HepG2 (cell line): ENCODE results near the gene ADGRV1. TPM values are rescaled to one million over a fixed set of nuclear protein-coding genes. Genes with fewer than 3 reads are reported as not detected.

Source experiments
- ASH2L ChIP-seq: fragments of 300-600, 200-600 bp; sonication (generic); IDR thresholded peaks from 2 replicates; pipeline ENCODE4 v1.7.0; 2017; ENCODE audit warnings: low read depth, mild to moderate bottlenecking, moderate library complexity, mixed read lengths, low read length; ENCODE audit not compliant: insufficient read length
- HHEX ChIP-seq: IDR thresholded peaks from 2 replicates; pipeline ENCODE4 v1.6.1; 2016; ENCODE audit warnings: control low read depth
- HOXD1 ChIP-seq: sonication (generic); formaldehyde crosslinking; IDR thresholded peaks from 2 replicates; pipeline ENCODE4 v1.5.0; 2020; ENCODE audit warnings: missing genetic modification reagents
- IRX3 ChIP-seq: sonication (generic); formaldehyde crosslinking; IDR thresholded peaks from 2 replicates; pipeline ENCODE4 v1.8.1; 2023; ENCODE audit warnings: mild to moderate bottlenecking, low read depth, missing genetic modification reagents, borderline replicate concordance
- KAT7 ChIP-seq: IDR thresholded peaks from 2 replicates; pipeline ENCODE4 v1.6.1; 2018; ENCODE audit warnings: borderline replicate concordance, missing compliant biosample characterization
- KLF11 ChIP-seq: IDR thresholded peaks from 2 replicates; pipeline ENCODE4 v1.6.1; 2016; ENCODE audit warnings: missing compliant biosample characterization
- MYC ChIP-seq: sonication (generic); formaldehyde crosslinking; IDR thresholded peaks from 2 replicates; pipeline ENCODE4 v1.9.0; 2021; ENCODE audit warnings: missing genetic modification reagents, borderline replicate concordance
- NCOA2 ChIP-seq: sonication (generic); formaldehyde crosslinking; IDR thresholded peaks from 2 replicates; pipeline ENCODE4 v1.8.0; 2022; ENCODE audit warnings: inconsistent platforms
- TEAD3 ChIP-seq: optimal IDR thresholded peaks from 2 replicates; pipeline ENCODE3; 2016; ENCODE audit warnings: borderline replicate concordance
- ZBTB25 ChIP-seq: IDR thresholded peaks from 2 replicates; pipeline ENCODE4 v1.6.1; 2018; ENCODE audit warnings: missing genetic modification reagents
- ZBTB44 ChIP-seq: sonication (generic); formaldehyde crosslinking; IDR thresholded peaks from 2 replicates; pipeline ENCODE4 v1.4.0; 2020; ENCODE audit warnings: missing genetic modification reagents
- ZNF343 ChIP-seq: sonication (generic); formaldehyde crosslinking; IDR thresholded peaks from 2 replicates; pipeline ENCODE4 v1.4.0; 2020; ENCODE audit warnings: mild to moderate bottlenecking, missing genetic modification reagents
- ZNF460 ChIP-seq: sonication (generic); formaldehyde crosslinking; IDR thresholded peaks from 2 replicates; pipeline ENCODE4 v1.5.1; 2020; ENCODE audit warnings: missing genetic modification reagents, mild to moderate bottlenecking, borderline replicate concordance
- ZNF563 ChIP-seq: sonication (generic); formaldehyde crosslinking; IDR thresholded peaks from 2 replicates; pipeline ENCODE4 v1.8.0; 2022; ENCODE audit warnings: mild to moderate bottlenecking, moderate library complexity, missing genetic modification reagents
- ZNF672 ChIP-seq: sonication (generic); formaldehyde crosslinking; IDR thresholded peaks from 2 replicates; pipeline ENCODE4 v1.8.1; 2022; ENCODE audit warnings: missing genetic modification reagents
- ZSCAN29 ChIP-seq: sonication (generic); formaldehyde crosslinking; conservative IDR thresholded peaks from 2 replicates; pipeline ENCODE4 v1.4.0; 2020; ENCODE audit warnings: mild to moderate bottlenecking, missing genetic modification reagents
- polyA plus RNA-seq, 8 experiments: library from polyadenylated mRNA; depleted of rRNA in 3 of 8; stranded (reverse) in 7 of 8; unstranded in 1 of 8; fragments of >200 nt; fragmentation: Illumina TruSeq in 4 of 8; extraction: Trizol in 4 of 8; gene quantifications; 2 replicates each; pipeline versions ENCODE4 v1.2.1 to v1.2.3, GENCODE V29; 2011 to 2016; ENCODE audit warnings: low read depth in 4 of 8, missing spikeins in 1 of 8, mixed read lengths in 1 of 8; ENCODE audit not compliant: insufficient read depth in 1 of 8
- total RNA-seq, 5 experiments: library from RNA; depleted of rRNA; stranded (reverse); fragments of >200 nt; fragmentation: Illumina TruSeq; extraction: Trizol; gene quantifications; 2 replicates each; pipeline ENCODE4 v1.2.3, GENCODE V29; 2016; ENCODE audit warnings: low read depth in 1 of 5
- TF ChIP-seq, protein P1 (sequence below): sonication (generic); formaldehyde crosslinking; IDR thresholded peaks from 2 replicates; pipeline ENCODE4 v1.4.0; 2020; ENCODE audit warnings: missing genetic modification reagents, borderline replicate concordance
- TF ChIP-seq, protein P2 (sequence below): IDR thresholded peaks from 2 replicates; pipeline ENCODE4 v1.6.1; 2016
- TF ChIP-seq, protein P3 (sequence below): sonication (generic); formaldehyde crosslinking; IDR thresholded peaks from 2 replicates; pipeline ENCODE4 v1.5.0; 2020; ENCODE audit warnings: mild to moderate bottlenecking, missing genetic modification reagents, borderline replicate concordance
- TF ChIP-seq, protein P4 (sequence below): IDR thresholded peaks from 2 replicates; pipeline ENCODE4 v1.6.1; 2016; ENCODE audit warnings: low read depth

ADGRV1 gene
- total and polyA plus RNA-seq, 2 of the 13 experiments (the other 11 are each of a cell fraction or from before 2014, with no cell fraction given), result 1.7 to 3.9 TPM

GRCh38 chr5:90911169-90911568 is 352.6 kb downstream of the ADGRV1 start (continued):
- TF ChIP-seq ZNF563 (no peak), IRX3 (no peak), HOXD1 (peak; percentile 37; the same call in 1 of the 2 replicates), KAT7 (peak; percentile 35; the same call in 1 of the 2 replicates), TEAD3 (CRISPR knock-in tag) (peak; percentile 23), MYC (CRISPR knock-in tag) (no peak), NCOA2 (CRISPR knock-in tag) (peak; percentile 87), ZNF460 (CRISPR knock-in tag) (no peak), ZNF343 (CRISPR knock-in tag) (no peak), ZNF672 (CRISPR knock-in tag) (no peak), ASH2L (peak; percentile 48), ZSCAN29 (CRISPR knock-in tag) (no peak), HHEX (CRISPR knock-in tag) (no peak), ZBTB44 (no peak), KLF11 (CRISPR knock-in tag) (peak; percentile 48; the same call in 1 of the 2 replicates), ZBTB25 (peak; percentile 44; the same call in 1 of the 2 replicates)
- TF ChIP-seq, protein P1, sequence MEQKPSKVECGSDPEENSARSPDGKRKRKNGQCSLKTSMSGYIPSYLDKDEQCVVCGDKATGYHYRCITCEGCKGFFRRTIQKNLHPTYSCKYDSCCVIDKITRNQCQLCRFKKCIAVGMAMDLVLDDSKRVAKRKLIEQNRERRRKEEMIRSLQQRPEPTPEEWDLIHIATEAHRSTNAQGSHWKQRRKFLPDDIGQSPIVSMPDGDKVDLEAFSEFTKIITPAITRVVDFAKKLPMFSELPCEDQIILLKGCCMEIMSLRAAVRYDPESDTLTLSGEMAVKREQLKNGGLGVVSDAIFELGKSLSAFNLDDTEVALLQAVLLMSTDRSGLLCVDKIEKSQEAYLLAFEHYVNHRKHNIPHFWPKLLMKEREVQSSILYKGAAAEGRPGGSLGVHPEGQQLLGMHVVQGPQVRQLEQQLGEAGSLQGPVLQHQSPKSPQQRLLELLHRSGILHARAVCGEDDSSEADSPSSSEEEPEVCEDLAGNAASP (CRISPR knock-in tag), result peak; percentile 68; the same call in 1 of the 2 replicates
- TF ChIP-seq, protein P2, sequence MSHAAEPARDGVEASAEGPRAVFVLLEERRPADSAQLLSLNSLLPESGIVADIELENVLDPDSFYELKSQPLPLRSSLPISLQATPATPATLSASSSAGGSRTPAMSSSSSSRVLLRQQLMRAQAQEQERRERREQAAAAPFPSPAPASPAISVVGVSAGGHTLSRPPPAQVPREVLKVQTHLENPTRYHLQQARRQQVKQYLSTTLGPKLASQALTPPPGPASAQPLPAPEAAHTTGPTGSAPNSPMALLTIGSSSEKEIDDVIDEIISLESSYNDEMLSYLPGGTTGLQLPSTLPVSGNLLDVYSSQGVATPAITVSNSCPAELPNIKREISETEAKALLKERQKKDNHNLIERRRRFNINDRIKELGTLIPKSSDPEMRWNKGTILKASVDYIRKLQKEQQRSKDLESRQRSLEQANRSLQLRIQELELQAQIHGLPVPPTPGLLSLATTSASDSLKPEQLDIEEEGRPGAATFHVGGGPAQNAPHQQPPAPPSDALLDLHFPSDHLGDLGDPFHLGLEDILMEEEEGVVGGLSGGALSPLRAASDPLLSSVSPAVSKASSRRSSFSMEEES, result peak; percentile 73
- TF ChIP-seq, protein P3, sequence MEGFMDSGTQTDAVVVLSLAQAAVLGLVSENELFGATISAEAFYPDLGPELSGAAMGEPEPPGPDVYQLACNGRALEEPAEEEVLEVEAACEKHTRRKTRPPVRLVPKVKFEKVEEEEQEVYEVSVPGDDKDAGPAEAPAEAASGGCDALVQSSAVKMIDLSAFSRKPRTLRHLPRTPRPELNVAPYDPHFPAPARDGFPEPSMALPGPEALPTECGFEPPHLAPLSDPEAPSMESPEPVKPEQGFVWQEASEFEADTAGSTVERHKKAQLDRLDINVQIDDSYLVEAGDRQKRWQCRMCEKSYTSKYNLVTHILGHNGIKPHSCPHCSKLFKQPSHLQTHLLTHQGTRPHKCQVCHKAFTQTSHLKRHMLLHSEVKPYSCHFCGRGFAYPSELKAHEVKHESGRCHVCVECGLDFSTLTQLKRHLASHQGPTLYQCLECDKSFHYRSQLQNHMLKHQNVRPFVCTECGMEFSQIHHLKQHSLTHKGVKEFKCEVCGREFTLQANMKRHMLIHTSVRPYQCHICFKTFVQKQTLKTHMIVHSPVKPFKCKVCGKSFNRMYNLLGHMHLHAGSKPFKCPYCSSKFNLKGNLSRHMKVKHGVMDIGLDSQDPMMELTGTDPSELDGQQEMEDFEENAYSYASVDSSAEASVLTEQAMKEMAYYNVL (CRISPR knock-in tag), result peak; percentile 100
- TF ChIP-seq, protein P4, sequence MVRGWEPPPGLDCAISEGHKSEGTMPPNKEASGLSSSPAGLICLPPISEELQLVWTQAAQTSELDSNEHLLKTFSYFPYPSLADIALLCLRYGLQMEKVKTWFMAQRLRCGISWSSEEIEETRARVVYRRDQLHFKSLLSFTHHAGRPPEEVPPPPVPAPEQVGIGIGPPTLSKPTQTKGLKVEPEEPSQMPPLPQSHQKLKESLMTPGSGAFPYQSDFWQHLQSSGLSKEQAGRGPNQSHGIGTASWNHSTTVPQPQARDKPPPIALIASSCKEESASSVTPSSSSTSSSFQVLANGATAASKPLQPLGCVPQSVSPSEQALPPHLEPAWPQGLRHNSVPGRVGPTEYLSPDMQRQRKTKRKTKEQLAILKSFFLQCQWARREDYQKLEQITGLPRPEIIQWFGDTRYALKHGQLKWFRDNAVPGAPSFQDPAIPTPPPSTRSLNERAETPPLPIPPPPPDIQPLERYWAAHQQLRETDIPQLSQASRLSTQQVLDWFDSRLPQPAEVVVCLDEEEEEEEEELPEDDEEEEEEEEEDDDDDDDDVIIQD (CRISPR knock-in tag), result peak; percentile 92; the same call in 1 of the 2 replicates
